IPS DF 4.7 (cell line): Measurements from ENCODE around the gene PLPPR1.
"Not testable (repeated sequence)": the region's sequence is repeated elsewhere in the genome, so short reads cannot be mapped to it uniquely, and the experiment has no call there.

ENCODE experiments used
- DNase-seq: peaks from one replicate; pipeline ENCODE4 v3.0.0-alpha.2; 2013; ENCODE audit warnings: low spot score; ENCODE audit errors: extremely low read depth

The PLPPR1 gene

DNA sequence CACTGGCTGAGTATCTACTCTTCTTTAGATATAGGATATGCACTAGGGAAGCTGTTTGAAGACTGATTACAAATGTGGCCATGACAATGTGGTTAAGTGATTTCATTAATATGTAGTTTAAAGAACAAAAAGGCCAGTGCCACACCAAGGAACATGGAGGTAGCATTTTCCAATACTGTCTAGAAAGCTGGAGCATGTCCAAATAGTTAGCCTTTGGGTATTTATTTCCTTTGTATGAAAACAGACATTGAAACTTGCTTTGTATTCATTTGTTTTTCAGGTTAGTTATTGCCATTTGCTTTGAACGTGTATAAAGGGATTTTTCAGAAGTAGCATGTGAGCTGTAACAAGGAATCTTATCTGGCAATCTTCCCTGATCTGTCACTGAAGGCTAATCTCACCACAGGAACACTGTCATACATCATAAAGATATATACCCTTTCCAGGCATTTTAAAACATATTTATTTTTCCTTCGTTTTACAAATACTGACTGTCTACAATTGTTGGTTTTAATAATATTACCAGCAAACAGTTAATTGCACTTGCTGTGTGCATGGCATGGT, 93.4 kb downstream of the PLPPR1 start:
- DNase-seq = no peak

GRCh38 chr9:101126556-101126955, 98.0 kb downstream of the PLPPR1 start:
- no peak for DNase-seq

- DNase-seq = not testable (repeated sequence)
Observed at GRCh38 chr9:101127369-101127768, 98.8 kb downstream of the PLPPR1 start.

DNA sequence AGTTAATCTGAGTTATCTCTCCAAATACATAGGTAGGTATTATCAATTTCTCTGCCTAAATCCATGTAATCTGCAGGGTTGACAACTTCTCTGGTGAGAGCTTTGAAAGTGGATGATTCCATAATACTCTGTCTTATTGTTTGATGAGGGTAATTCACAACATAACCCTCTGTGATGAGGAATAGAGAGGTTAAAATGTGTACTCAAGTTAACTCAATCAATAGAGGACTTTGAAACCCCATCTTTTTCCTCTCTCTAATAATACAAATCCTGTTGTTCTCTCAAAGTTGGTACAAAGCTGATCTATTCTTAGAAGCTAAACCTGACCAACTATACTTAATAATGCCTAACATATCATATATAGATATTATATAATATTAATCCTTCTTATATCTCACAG, 100.1 kb downstream of the PLPPR1 start:
- no peak for DNase-seq

GRCh38 chr9:101130054-101130453, 101.5 kb downstream of the PLPPR1 start:
- DNase-seq = no peak

- no peak for DNase-seq
Observed at GRCh38 chr9:101131326-101131725, 102.8 kb downstream of the PLPPR1 start.

DNA sequence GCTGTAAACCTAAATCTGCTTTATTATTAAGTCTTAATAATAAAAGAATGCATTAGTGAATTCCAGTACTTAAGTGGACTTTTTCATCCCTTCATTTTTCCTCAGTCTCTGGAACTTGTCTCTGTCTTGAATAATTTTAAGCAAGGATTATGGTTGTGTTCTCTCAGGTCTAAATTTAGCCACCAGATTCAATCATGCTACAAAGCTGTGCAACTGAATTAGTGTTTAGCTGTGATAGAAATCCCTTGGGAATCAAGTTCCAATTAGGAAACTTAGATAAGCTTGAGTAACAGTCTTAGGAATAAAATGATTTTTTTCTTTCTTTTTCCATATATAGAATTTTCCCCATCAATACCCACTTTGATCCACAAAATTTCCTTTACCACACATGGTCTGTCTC, 104.3 kb downstream of the PLPPR1 start:
- no peak for DNase-seq

GRCh38 chr9:101138509-101138908, 110.0 kb downstream of the PLPPR1 start:
- DNase-seq = no peak

DNA sequence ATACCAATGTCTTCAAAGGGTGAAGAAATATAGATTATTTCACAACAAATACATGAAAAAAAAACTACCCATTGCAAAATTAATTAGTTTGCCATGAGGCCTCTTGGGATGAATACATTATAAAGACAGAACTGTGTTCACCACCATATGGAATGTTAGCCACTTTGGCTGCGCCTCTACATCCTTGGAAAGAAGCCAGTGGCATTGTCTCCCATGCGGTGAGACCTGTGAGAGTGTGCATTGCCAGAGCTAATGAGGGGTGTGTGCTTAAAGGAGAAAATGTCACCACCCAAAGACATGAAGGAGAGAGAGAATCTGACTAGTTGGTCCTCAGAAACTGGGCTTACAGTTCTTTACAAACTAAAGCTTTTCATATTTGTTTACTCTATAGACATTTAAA, 110.6 kb downstream of the PLPPR1 start:
- no peak for DNase-seq

- DNase-seq = no peak
Observed at GRCh38 chr9:101140764-101141163, 112.2 kb downstream of the PLPPR1 start.

GRCh38 chr9:101146508-101146907, 118.0 kb downstream of the PLPPR1 start:
- DNase-seq = no peak

DNA sequence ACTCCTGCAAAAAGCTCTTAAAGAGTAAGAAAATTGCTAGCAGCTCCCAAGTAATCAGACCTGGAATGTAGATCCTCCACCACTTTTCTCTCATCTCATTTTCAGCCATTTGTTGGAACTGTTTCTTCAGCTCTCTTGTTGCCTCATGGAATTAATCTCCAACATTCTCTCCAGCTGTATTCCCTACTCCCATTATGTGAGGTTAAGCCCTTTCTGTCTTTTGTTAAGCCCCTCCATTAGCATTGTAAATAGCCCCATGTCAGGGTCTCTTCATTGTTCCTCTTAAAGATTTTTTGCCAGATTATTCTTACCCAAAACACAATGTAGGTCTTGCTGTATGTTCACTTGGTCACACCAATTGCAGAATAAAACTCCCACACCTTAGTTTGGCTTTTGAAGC, 119.8 kb downstream of the PLPPR1 start:
- no peak for DNase-seq

GRCh38 chr9:101158361-101158760, 129.8 kb downstream of the PLPPR1 start:
- DNase-seq = no peak

- no peak for DNase-seq
Observed at GRCh38 chr9:101162231-101162630, 133.7 kb downstream of the PLPPR1 start.

- DNase-seq = no peak
Observed at GRCh38 chr9:101165131-101165530, 136.6 kb downstream of the PLPPR1 start.

DNA sequence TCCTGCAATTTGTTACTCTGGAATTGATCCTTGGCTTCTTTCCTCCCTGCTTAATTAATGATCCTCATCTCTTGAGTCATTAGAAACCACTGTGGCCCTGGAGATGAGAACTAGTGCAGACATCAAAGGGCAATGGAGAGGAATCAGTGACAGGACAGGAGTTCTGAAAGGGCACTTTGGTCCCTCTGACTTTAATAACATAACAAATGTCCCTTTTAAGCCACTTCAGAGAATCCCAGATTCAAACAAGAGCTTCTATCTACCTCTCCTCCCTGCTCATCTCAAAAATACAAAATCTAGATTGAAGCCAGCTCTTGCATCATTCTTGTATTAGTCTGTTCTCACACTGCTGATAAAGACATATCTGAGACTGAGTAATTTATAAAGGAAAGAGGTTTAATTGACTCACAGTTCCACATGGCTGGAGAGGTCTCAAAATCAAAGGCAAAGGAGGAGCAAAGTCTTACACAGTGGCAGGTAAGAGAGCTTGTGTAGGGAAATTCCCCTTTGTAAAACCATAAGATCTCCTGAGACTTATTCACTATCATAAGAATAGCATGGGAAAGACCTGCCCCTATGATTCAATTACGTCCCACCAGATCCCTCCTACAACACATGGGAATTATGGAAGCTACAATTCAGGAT, 139.1 kb downstream of the PLPPR1 start:
- no peak for DNase-seq

GRCh38 chr9:101172616-101173015, 144.1 kb downstream of the PLPPR1 start:
- DNase-seq = no peak

GRCh38 chr9:101173907-101174306, 145.4 kb downstream of the PLPPR1 start:
- DNase-seq = no peak

DNA sequence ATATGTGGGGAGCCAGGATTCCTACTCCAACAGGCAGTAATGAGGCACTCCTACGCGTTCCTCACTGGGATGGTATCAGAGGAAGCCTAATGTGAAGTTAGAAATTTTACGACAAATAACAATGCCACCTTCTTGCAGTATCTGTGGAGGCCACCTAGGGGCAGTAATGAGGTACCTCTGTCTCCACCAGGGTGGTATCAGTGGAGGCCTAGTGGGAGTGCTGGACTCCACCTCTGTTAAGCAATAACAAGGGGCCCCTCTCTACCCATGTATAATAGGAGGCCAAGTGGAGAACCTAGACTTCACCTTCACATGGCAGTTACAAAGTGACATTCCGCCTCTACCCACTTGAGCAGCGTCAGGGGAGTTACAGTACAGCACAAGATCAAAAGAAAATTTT, 147.9 kb downstream of the PLPPR1 start:
- peak; percentile 22 for DNase-seq

DNA sequence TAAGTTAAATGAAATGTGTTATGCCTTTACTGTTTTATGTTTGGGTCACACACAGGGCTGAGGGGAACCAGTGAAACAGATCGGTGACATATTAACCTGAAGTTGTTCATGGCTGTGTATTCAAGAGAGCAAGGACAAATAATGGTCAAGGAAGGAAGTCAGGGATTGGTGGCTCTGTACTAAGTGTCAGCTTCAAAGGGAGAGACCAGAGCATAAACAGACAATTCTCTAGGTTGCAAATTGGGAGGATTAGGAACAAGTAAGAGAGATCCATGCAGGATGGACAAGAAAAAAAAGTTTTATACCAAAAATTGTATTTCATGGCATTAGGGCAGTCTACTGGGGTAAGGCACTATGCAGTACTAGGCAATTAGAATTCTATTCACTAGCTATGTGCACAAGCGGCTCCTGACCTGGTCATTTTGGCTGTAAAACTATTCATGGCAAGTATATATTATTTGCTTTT, 156.3 kb downstream of the PLPPR1 start:
- DNase-seq = no peak

- DNase-seq = no peak
Observed at GRCh38 chr9:101191723-101192122, 163.2 kb downstream of the PLPPR1 start.

DNA sequence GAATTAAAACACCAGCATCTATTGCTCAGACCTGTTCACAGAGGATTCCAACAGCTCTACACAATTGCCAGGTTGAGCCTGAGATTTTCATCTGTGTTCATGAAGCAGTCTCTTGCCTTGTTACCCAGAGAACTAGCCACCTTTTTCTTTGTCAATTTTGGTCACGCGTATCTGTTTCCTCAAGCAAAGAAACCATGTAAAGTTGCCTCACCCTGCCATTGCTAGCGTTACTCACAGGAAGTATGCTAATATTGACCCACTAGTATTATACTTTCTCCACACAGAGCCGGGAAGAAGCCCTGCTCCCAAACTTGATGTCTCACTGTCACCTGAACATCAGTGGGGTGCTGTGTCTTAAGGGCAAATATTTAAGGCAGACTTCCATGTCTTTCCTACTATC, 168.5 kb downstream of the PLPPR1 start:
- DNase-seq = no peak

DNA sequence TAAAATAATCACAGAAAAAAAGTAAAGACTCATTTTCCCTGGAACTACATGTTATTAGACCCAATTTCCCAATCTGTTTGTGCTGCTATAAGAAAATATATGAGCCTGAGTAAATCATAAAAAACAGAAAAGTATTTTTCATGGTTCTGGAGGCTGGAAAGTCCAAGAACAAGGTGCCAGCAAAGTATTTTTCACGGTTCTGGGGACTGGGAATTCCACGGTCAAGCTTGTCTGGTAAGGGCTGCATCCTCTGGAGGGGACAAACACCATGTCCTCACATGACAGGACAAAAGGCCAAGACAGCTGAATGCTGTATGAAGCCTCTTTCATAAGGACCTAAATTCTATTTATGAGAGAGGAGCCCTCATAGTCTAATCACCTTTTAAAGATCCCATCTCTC, 172.3 kb downstream of the PLPPR1 start:
- DNase-seq = no peak
